ENCODE results near the gene TNK1. TPM values are rescaled to one million over a fixed set of nuclear protein-coding genes. Genes with fewer than 3 reads are reported as not detected.

Gene TNK1
- total and polyA plus RNA-seq, 9 of the 15 experiments (the other 6 are each of a cell fraction or from before 2014, with no cell fraction given): 0.28 to 5.2 (median 2.1) TPM

DNA sequence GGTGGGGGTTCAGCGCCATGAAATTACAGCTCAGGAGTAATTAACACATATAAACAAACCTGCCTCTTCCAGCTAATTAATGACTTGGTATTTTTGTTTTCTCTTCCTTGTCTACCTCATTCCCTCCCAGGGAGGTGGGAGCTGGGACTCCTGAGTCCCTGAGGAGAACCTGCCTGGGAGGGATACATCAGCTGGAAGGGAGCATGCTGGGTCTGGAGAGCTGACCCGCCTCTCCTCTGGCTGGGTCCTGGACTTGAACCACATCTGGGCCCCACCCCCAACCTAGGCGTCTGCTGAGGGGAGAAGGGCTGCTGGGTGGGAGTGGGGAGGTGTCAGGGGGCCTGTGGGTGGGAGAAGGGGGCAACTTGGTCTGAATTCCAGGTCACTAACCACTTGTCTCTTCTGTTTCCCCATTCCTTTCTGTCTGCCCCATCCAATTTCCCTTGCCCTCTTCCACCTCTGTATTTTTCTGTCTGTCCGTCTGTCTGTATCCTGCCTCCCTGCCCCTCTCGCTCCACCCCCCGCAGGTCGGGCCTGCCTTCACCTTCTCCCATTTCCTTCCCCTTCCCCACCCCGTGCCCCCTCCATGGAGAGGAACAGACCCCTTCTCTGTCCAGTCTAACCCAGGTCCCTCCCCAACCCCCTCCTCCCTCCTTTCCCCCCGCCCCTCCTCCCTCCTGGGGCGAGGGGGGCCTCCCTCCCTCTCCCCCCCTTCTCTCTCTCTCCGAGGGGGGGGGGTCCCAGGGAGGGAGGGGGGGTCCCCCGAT is 26.8 kb downstream of the TNK1 start, which contains the start of gene NLGN2:
TSS of gene NLGN2 (plus strand) at position 361 of the 767 bp plus-strand sequence. CDS start 411 bp downstream, outside the sequence.
- Histone ChIP-seq H3K9ac (ENCODE audit: insufficient read depth in 1 of 2, low read depth in 2 of 2, low read length in 2 of 2) (0 out of 4 replicates have a peak within 1 kb of the TSS, but pooled peaks of 1 of the 2 experiments have one; percentile 17), H3K4me3 (no peak within 1 kb of the TSS), H3K27me3 (ENCODE audit: control insufficient read depth in 2 of 2, insufficient read depth in 2 of 2, low read length in 2 of 2) (no peaks in the 10 kb centered on the region), H3K4me2 (ENCODE audit: insufficient read depth, low read length) (no peak within 1 kb of the TSS), H3K36me3 (ENCODE audit: control insufficient read depth, insufficient read depth, low read length) (0 out of 3 replicates have a peak, but pooled peaks cover 3% of the 10 kb centered on the region), H4K20me1 (replicated peaks; ENCODE audit: control insufficient read depth, insufficient read depth, low read length) (no peaks in the 10 kb centered on the region), H3K9me3 (replicated peaks; ENCODE audit: control insufficient read depth, insufficient read depth, low read depth, low read length) (no peaks in the 10 kb centered on the region), H3K27ac (ENCODE audit: extremely low read depth, low read depth, low read length) (no peak within 1 kb of the TSS), H2AFZ (ENCODE audit: low read depth, low read length) (no peak within 1 kb of the TSS), H3K9me1 (ENCODE audit: control insufficient read depth, insufficient read depth, low read length) (no peaks in the 10 kb centered on the region), H3K4me1 (replicated peaks in 1 of 2; ENCODE audit: control insufficient read depth in 2 of 2, insufficient read depth in 2 of 2, low read length in 2 of 2) (peaks cover 10 to 30% of the 10 kb centered on the region in 2 experiments; a peak in 3 of 5 replicates), H3K79me2 (ENCODE audit: control insufficient read depth, insufficient read depth, low read length) (peaks cover 7% of the 10 kb centered on the region; the same call in 2 of the 3 replicates)
- ChIA-PET CTCF (ENCODE audit: low intra/inter-chr PET ratio) (no interaction called here), POLR2A (interaction anchor here (0.5 to 0.7 kb wide), 3 partner anchors 16 to 1665 kb away, joined by 3 read pairs; no protein-coding TSS in a partner anchor)
- TF ChIP-seq ADNP (tag; IDR thresholded peaks at IDR 0.05) (no peak), WHSC1 (IDR thresholded peaks at IDR 0.05; ENCODE audit: low read length) (no peak), HDAC1 (IDR thresholded peaks at IDR 0.05) (no peak), FIP1L1 (IDR thresholded peaks at IDR 0.05; ENCODE audit: low read depth, low read length, poor library complexity, severe bottlenecking) (no peak), CBFA2T3 (IDR thresholded peaks at IDR 0.05) (no peak), POLR2AphosphoS5 (IDR thresholded peaks at IDR 0.05; ENCODE audit: control insufficient read depth, insufficient read depth, low read depth, low read length) (no peak), PBX2 (CRISPR knock-in tag; IDR thresholded peaks at IDR 0.05; ENCODE audit: low read depth) (no peak), PBX2 (tag; conservative IDR thresholded peaks at IDR 0.05; ENCODE audit: low read depth) (no peak), BDP1 (IDR thresholded peaks at IDR 0.05; ENCODE audit: insufficient read depth, insufficient read length) (no peak), ZNF217 (CRISPR knock-in tag; IDR thresholded peaks at IDR 0.05) (no peak), ZNF717 (CRISPR knock-in tag; IDR thresholded peaks at IDR 0.05) (no peak)
- TF ChIP-seq, protein P1, sequence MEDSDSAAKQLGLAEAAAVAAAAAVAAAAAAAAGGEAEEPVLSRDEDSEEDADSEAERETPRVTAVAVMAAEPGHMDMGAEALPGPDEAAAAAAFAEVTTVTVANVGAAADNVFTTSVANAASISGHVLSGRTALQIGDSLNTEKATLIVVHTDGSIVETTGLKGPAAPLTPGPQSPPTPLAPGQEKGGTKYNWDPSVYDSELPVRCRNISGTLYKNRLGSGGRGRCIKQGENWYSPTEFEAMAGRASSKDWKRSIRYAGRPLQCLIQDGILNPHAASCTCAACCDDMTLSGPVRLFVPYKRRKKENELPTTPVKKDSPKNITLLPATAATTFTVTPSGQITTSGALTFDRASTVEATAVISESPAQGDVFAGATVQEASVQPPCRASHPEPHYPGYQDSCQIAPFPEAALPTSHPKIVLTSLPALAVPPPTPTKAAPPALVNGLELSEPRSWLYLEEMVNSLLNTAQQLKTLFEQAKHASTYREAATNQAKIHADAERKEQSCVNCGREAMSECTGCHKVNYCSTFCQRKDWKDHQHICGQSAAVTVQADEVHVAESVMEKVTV (CRISPR knock-in tag; IDR thresholded peaks at IDR 0.05): no peak
- FAIRE-seq (no peak), DNase-seq (ENCODE audit: extremely low read depth in 1 of 4, low spot score in 3 of 4) (no peak), ATAC-seq (no peak)
- BruUV-seq (replicated peaks): no TSS peak
- 40% methylated on average over 2 of the region's 12 CpGs for WGBS (ENCODE audit: insufficient coverage, low coverage, missing lambda C conversion rate)
- in situ Hi-C loops (cut with MboI) (no loop called here), intact Hi-C loops (cut with micrococcal nuclease) (no loop called here)
